Caco-2 (cell line): ENCODE results near the gene GBP6. TPM values are rescaled to one million over a fixed set of nuclear protein-coding genes. Genes with fewer than 3 reads are reported as not detected.
A peak's percentile ranks its signal among the peaks of the same experiment; 100 is the strongest.

Experiments used
- BruUV-seq: library from RNA; stranded (reverse); fragments of 400-500 nt; replicated peaks from 2 replicates; lab custom pipeline; 2021; lab: Mats Ljungman, UMichigan
- CTCF ChIA-PET: fragments of 300-600 bp; sonication (Branson Sonifier 250); formaldehyde crosslinking; loops from one replicate; lab custom pipeline; 2022; ENCODE audit warnings: antibody characterized with exemption; lab: Charles Lee
- POLR2A ChIA-PET: fragments of 300-600 bp; sonication (Branson Sonifier 250); formaldehyde crosslinking; loops from one replicate; lab custom pipeline; 2022; ENCODE audit warnings: antibody characterized with exemption; lab: Charles Lee
- DNase-seq, 2 experiments: peaks; one replicate each; pipeline versions ENCODE4 v3.0.0 to v3.0.0-alpha.2; 2020 to 2022
- H3K27me3 ChIP-seq: replicated peaks from 2 replicates; pipeline ENCODE4 v1.6.0; 2011; ENCODE audit warnings: low read length; ENCODE audit not compliant: control insufficient read depth, insufficient read depth
- H3K36me3 ChIP-seq: 2 replicates; pipeline ENCODE4 v1.5.1; 2011; ENCODE audit warnings: low read length; ENCODE audit not compliant: control insufficient read depth, insufficient read depth
- H3K4me1 ChIP-seq: fragments of 250-450 bp; sonication (Bioruptor Pico); 2 replicates; pipeline ENCODE4 v1.5.1; 2020; ENCODE audit warnings: mild to moderate bottlenecking
- H3K4me3 ChIP-seq: 2 replicates; pipeline ENCODE4 v1.5.1; 2011; ENCODE audit warnings: low read depth, mild to moderate bottlenecking, control low read depth, low read length
- H3K9me3 ChIP-seq: fragments of 250-450 bp; sonication (Bioruptor Pico); 2 replicates; pipeline ENCODE4 v1.5.1; 2020; ENCODE audit warnings: mild to moderate bottlenecking, moderate library complexity
- H3K27ac Mint-ChIP-seq: one replicate; pipeline ENCODE4 v1.8.0; 2022; ENCODE audit warnings: mixed read lengths; ENCODE audit not compliant: unreplicated experiment
- H3K27me3 Mint-ChIP-seq: one replicate; pipeline ENCODE4 v1.8.0; 2022; ENCODE audit warnings: mixed read lengths; ENCODE audit not compliant: insufficient read depth, unreplicated experiment
- H3K36me3 Mint-ChIP-seq: one replicate; pipeline ENCODE4 v1.8.0; 2022; ENCODE audit warnings: mild to moderate bottlenecking, mixed read lengths; ENCODE audit not compliant: insufficient read depth, unreplicated experiment
- H3K4me1 Mint-ChIP-seq: one replicate; pipeline ENCODE4 v1.8.0; 2022; ENCODE audit warnings: low read depth, mixed read lengths; ENCODE audit not compliant: unreplicated experiment
- H3K4me3 Mint-ChIP-seq: one replicate; pipeline ENCODE4 v1.8.0; 2022; ENCODE audit warnings: mild to moderate bottlenecking, moderate library complexity, mixed read lengths; ENCODE audit not compliant: unreplicated experiment
- H3K9me3 Mint-ChIP-seq: one replicate; pipeline ENCODE4 v1.8.0; 2022; ENCODE audit warnings: mixed read lengths; ENCODE audit not compliant: unreplicated experiment
- CTCF ChIP-seq, 2 experiments: fragments of 200-600 bp in 1 of 2; IDR thresholded peaks; 1 replicate in 1 of 2; 2 replicates in 1 of 2; pipeline versions ENCODE4 v1.5.1 to v1.8.0; 2011 to 2022; ENCODE audit warnings: antibody characterized with exemption in 1 of 2, control low read depth in 1 of 2, inconsistent platforms in 1 of 2, low read depth in 1 of 2, low read length in 1 of 2, mild to moderate bottlenecking in 1 of 2, moderate library complexity in 1 of 2; ENCODE audit not compliant: insufficient read depth in 1 of 2, severe bottlenecking in 1 of 2, unreplicated experiment in 1 of 2
- intact Hi-C: fragments of 100-400 bp; cut with micrococcal nuclease; formaldehyde crosslinking; loops from one replicate; pipeline ENCODE4 v1.10.0; 2022; ENCODE audit not compliant: unreplicated experiment
- total RNA-seq: library from RNA; stranded (reverse); gene quantifications from 2 replicates; pipeline ENCODE4 v1.2.3, GENCODE V29; 2022

Gene GBP6
- total RNA-seq, 1 experiment from 2014 or later: not detected

GRCh38 chr1:89331890-89332289 is 32.0 kb upstream of the GBP6 start:
- H3K4me1 Mint-ChIP-seq: no peaks in the 10 kb centered on the region
- H3K9me3 Mint-ChIP-seq: no peaks in the 10 kb centered on the region
- BruUV-seq: no TSS peak
- H3K27ac Mint-ChIP-seq: no peak overlapping the region
- H3K4me1 ChIP-seq: no peaks in the 10 kb centered on the region
- no peak overlapping the region for H3K4me3 ChIP-seq
- H3K4me3 Mint-ChIP-seq: no peak overlapping the region
- H3K27me3 ChIP-seq: no peaks in the 10 kb centered on the region
- peaks cover 5% of the 10 kb centered on the region for H3K27me3 Mint-ChIP-seq
- no peaks in the 10 kb centered on the region for H3K36me3 ChIP-seq
- peak in 1 of 2 experiments; percentile 13 for DNase-seq
- H3K9me3 ChIP-seq: no peaks in the 10 kb centered on the region
- no peaks in the 10 kb centered on the region for H3K36me3 Mint-ChIP-seq
- no peak for TF ChIP-seq CTCF (IDR thresholded peaks at IDR 0.05; ENCODE audit: insufficient read depth in 1 of 2, low read depth in 1 of 2, low read length in 1 of 2, severe bottlenecking in 1 of 2, unreplicated experiment in 1 of 2)
- POLR2A ChIA-PET: no interaction called here
- intact Hi-C loops: loop anchor here (1.0 kb wide), 1 partner anchor 26 kb away; no protein-coding TSS in a partner anchor
- CTCF ChIA-PET: interaction anchor here (0.9 to 1.3 kb wide), 2 partner anchors 13 to 25 kb away, joined by 4 to 6 read pairs; no protein-coding TSS in a partner anchor

GRCh38 chr1:89332461-89332860 is 31.4 kb upstream of the GBP6 start:
- CTCF ChIA-PET: interaction anchor here (0.9 to 1.3 kb wide), 2 partner anchors 12 to 24 kb away, joined by 4 to 6 read pairs; no protein-coding TSS in a partner anchor

GRCh38 chr1:89335486-89335885 is 28.4 kb upstream of the GBP6 start:
- H3K9me3 ChIP-seq: no peaks in the 10 kb centered on the region
- Mint-ChIP-seq H3K27ac (no peak overlapping the region), H3K4me3 (no peak overlapping the region), H3K9me3 (no peaks in the 10 kb centered on the region), H3K27me3 (peaks cover 5% of the 10 kb centered on the region), H3K36me3 (no peaks in the 10 kb centered on the region), H3K4me1 (no peaks in the 10 kb centered on the region)
- ChIA-PET CTCF (no interaction called here), POLR2A (no interaction called here)
- no TSS peak for BruUV-seq
- no peaks in the 10 kb centered on the region for H3K36me3 ChIP-seq
- H3K4me3 ChIP-seq: no peak overlapping the region
- DNase-seq: no peak
- no peaks in the 10 kb centered on the region for H3K27me3 ChIP-seq
- no peaks in the 10 kb centered on the region for H3K4me1 ChIP-seq
- intact Hi-C loops: no loop called here
- no peak for TF ChIP-seq CTCF (IDR thresholded peaks at IDR 0.05; ENCODE audit: insufficient read depth in 1 of 2, low read depth in 1 of 2, low read length in 1 of 2, severe bottlenecking in 1 of 2, unreplicated experiment in 1 of 2)

More at GRCh38 chr1:89332461-89332860, 31.4 kb upstream of the GBP6 start:
- POLR2A ChIA-PET: no interaction called here
- Histone ChIP-seq H3K27me3 (no peaks in the 10 kb centered on the region), H3K4me1 (no peaks in the 10 kb centered on the region), H3K36me3 (no peaks in the 10 kb centered on the region), H3K9me3 (no peaks in the 10 kb centered on the region), H3K4me3 (no peak overlapping the region)
- no peak for TF ChIP-seq CTCF (IDR thresholded peaks at IDR 0.05; ENCODE audit: insufficient read depth in 1 of 2, low read depth in 1 of 2, low read length in 1 of 2, severe bottlenecking in 1 of 2, unreplicated experiment in 1 of 2)
- H3K36me3 Mint-ChIP-seq: no peaks in the 10 kb centered on the region
- no peak for DNase-seq
- intact Hi-C loops: loop anchor here (1.0 kb wide), 1 partner anchor 26 kb away; no protein-coding TSS in a partner anchor
- no peaks in the 10 kb centered on the region for H3K9me3 Mint-ChIP-seq
- no TSS peak for BruUV-seq
- H3K27ac Mint-ChIP-seq: no peak overlapping the region
- peaks cover 5% of the 10 kb centered on the region for H3K27me3 Mint-ChIP-seq
- no peak overlapping the region for H3K4me3 Mint-ChIP-seq
- H3K4me1 Mint-ChIP-seq: no peaks in the 10 kb centered on the region
